CD4-positive, alpha-beta T cell treated with Interleukin-2 at 100 ng/mL for 4 hours (primary cell): ENCODE results near the gene GATA6.
"Not testable (repeated sequence)": the region's sequence is repeated elsewhere in the genome, so short reads cannot be mapped to it uniquely, and the experiment has no call there.

Source experiments
- DNase-seq: peaks from one replicate; pipeline ENCODE4 v3.0.0-alpha.2; 2020; ENCODE audit warnings: low spot score

Gene GATA6

GRCh38 chr18:22207021-22207758 lies 37.8 kb downstream of the GATA6 start:
- DNase-seq, result no peak

- DNase-seq, result no peak
Observed at GRCh38 chr18:22210311-22210754, 40.9 kb downstream of the GATA6 start.

- no peak for DNase-seq
Observed at GRCh38 chr18:22211657-22212056, 42.3 kb downstream of the GATA6 start.

GRCh38 chr18:22213333-22213973 lies 44.1 kb downstream of the GATA6 start:
- no peak for DNase-seq

DNA sequence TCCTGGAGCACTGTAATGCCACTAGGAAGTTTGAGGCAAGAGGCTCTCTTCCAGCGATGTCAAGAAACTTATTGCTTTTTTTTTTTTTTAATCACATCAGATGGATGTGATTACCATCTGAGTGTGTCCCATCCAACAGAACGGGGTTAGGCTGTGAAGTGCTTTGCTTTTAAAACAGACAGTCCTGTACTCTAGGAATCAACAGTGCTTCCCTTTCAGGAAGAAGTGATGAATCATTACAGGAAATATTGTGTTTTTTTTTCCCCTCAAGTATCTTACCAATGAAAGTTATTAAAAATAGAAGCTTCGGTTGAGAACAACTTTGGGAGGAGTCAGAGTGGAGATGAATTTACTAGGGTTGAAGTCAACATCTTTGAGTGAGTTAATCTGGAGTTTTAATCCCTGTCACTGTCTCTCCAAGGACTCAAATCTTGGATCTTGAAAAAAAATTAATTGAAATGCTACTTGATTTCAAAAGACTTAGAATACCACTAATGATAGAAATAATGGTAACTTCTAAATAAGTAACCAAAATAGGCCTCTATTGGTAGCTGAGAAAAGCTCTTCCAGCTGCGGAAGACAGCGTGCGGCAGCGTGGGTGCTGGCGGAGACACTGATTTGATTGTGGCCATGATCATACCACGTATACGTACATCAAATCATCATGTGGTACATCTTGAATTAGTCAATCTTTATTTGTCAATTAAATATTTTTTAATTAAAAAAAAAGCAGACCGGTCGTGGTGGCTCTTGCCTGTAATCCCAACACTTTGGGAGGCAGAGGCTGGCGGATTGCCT lies 45.5 kb downstream of the GATA6 start:
- no peak for DNase-seq

DNA sequence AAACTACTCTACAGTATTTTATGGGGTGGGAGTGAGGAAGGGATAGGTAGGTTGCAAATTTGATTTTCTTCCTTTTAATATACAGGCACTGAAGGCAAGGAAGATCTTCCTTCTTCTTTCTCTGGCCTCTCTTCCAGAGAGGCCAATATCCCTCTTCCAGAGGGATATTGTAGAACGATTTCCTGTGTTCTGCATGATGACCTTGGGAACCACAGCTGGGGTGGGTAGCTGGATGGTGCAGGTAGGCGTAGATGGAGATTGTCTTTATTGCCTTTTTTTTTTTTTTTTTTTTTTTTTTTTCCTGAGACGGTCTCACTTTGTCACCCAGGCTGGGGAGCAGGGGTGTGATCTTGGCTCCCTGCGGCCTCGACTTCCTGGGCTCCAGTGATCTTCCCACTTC lies 49.4 kb downstream of the GATA6 start:
- no peak for DNase-seq

- DNase-seq, result no peak
Observed at GRCh38 chr18:22219568-22220355, 50.4 kb downstream of the GATA6 start.

- not testable (repeated sequence) for DNase-seq
Observed at GRCh38 chr18:22220585-22220984, 51.2 kb downstream of the GATA6 start.

GRCh38 chr18:22221350-22221749 lies 52.0 kb downstream of the GATA6 start:
- DNase-seq, result no peak

- DNase-seq, result peak; percentile 10
Observed at GRCh38 chr18:22223254-22223964, 54.0 kb downstream of the GATA6 start.

DNA sequence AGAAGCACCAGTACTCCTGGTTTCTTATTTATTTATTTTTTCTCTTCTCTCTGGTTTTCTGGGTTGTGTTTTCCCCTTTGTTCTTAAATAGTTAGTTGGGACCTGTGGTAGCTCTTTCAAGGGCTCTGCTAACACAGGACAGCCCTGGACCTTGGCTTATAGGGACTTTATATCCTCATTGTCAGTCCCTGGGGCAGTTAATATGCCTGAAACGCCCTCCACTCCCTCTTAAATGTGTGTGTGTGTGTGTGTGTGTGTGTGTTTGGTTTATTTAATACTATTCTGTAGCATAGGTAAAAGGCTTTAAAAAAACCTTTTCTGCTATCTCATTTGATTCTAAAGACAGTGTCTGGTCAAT lies 54.6 kb downstream of the GATA6 start:
- no peak for DNase-seq

- no peak for DNase-seq
Observed at GRCh38 chr18:22224339-22224738, 55.0 kb downstream of the GATA6 start.

GRCh38 chr18:22226801-22227200 lies 57.4 kb downstream of the GATA6 start:
- no peak for DNase-seq

GRCh38 chr18:22228976-22229375 lies 59.6 kb downstream of the GATA6 start:
- DNase-seq, result no peak

- DNase-seq, result no peak
Observed at GRCh38 chr18:22229456-22230124, 60.2 kb downstream of the GATA6 start.

- no peak for DNase-seq
Observed at GRCh38 chr18:22230471-22230945, 61.1 kb downstream of the GATA6 start.

DNA sequence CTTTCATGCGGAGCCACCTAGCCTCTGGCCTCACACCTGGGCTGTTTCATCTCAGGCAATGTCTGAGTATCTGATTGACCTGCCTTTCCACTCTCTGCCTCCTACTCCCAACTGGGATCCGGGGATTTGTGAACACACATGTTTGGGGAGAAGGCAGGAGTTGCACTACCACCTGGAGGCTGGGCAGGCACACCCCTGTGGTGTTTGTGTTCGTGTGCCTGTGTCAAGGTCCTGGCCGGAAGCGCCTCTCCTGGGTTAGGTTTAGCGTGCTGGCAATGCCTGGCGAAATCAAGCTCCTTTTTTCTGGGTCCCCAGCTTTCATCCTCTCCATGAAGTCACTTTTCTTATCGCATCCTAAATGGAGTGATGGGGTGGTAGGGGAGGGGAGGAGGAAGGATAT lies 63.9 kb downstream of the GATA6 start:
- DNase-seq, result no peak

- peak; percentile 37 for DNase-seq
Observed at GRCh38 chr18:22238036-22238435, 68.6 kb downstream of the GATA6 start.

DNA sequence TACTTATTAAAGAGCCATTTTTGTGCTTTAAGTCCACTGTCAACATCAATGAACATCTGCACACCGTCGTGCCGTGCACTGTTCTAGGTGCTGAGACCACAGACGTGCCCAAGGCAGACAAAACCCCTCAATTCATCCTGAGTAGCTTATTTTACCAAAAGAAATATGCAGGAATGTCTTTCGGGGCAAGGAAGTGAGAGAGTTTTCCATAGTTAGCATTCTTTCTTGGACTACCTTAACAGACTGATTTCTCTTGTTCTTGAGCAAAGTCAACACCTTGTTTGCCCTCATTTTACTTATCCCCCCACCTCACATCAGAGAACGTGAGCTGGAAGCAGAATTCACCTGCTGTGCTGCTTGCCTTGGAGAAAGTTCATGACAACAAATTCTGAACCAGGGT lies 69.3 kb downstream of the GATA6 start:
- DNase-seq, result no peak

GRCh38 chr18:22241921-22242361 lies 72.6 kb downstream of the GATA6 start:
- DNase-seq, result no peak

- no peak for DNase-seq
Observed at GRCh38 chr18:22243513-22243912, 74.1 kb downstream of the GATA6 start.
